Measurements from ENCODE around the gene FILIP1.
A peak's percentile ranks its signal among the peaks of the same experiment; 100 is the strongest.
"Not testable (repeated sequence)": the region's sequence is repeated elsewhere in the genome, so short reads cannot be mapped to it uniquely, and the experiment has no call there.

Gene FILIP1

DNA sequence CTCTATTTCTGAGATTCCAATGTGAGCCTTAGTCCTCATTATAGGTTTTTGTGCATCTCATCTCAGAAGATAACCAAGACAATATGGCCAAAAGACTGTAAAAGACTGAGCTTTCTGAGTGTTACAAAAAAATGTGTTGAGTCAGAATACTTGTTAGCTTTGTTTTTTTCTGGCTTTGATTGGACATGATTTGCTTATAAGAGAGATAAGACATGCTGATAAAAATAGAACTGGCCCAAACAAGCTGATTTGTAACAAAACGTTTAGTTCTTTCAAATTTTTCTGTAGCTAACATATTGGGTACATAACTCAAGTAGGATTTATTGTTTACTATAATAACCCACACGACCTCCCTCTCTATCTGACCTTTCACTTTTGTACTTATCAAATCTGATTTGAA lies 32.9 kb downstream of the FILIP1 start:
- no peak for DNase-seq

DNA sequence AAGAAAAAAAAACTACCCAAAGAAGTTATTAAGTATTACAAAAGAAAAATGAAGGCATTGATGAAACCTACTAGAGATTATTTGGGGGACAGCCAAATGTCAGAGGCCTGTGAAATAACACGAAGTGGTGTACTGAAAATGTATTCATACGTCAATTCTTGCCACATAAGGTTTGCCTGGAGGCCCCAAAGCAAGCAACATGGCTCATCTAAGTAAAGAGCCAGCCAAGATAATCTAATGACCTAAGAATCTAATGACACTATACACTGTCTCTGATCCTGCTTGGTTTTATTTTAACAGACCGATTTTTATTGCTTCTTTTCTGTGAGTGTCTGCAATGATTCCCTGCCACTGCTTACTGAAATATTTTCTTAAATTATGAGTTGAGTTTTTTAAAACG lies 34.7 kb downstream of the FILIP1 start:
- no peak for DNase-seq

GRCh38 chr6:75450903-75451302 lies 42.7 kb downstream of the FILIP1 start:
- no peak for DNase-seq

GRCh38 chr6:75449630-75450206 lies 43.9 kb downstream of the FILIP1 start:
- no peak for DNase-seq

- DNase-seq: no peak
Observed at GRCh38 chr6:75446241-75446880, 47.2 kb downstream of the FILIP1 start.

DNA sequence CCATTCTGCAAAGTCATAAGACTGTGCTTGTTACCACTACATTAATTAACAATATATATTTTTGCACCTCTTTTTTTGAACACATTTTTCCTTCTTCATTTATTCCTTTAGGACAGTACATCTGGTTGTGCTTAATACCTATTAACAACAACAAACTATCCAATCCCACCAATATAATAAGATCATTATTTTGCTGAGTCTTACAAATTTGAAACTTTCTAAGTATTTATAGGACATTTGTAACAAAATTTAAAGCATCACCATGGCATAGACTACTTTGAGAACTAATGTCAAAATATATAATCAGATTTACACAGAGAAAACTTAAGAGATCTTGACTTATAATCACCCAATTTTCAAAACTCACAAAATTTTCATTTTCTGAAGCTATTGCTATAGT lies 47.9 kb downstream of the FILIP1 start:
- DNase-seq: no peak

GRCh38 chr6:75444899-75445298 lies 48.7 kb downstream of the FILIP1 start:
- no peak for DNase-seq

- DNase-seq: not testable (repeated sequence)
Observed at GRCh38 chr6:75441883-75442282, 51.7 kb downstream of the FILIP1 start.

GRCh38 chr6:75441479-75441878 lies 52.1 kb downstream of the FILIP1 start:
- not testable (repeated sequence) for DNase-seq

- no peak for DNase-seq
Observed at GRCh38 chr6:75438442-75439116, 55.0 kb downstream of the FILIP1 start.

- no peak for DNase-seq
Observed at GRCh38 chr6:75438013-75438431, 55.6 kb downstream of the FILIP1 start.

DNA sequence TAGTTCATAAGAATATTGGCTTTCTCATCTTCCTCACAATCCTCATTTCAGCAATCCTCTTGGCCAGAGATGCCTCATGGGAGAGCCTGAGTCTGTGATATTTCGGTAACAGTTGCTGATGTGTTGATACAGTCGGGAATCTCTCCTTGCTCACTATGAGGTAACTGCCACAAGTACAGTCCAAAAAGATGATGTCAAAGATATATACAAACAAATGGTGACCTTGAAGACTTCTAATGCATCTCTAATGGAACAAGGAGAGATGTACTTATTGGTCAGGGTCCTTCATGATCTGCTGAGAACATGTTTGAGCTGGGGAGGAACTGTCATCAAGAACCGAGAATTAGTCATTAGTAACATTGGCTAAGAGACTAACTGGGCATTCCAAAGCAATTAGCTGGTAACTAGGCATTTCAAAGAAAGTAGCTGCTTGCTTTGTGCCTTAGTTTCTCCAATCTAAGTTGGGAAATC lies 56.1 kb downstream of the FILIP1 start:
- DNase-seq: no peak

GRCh38 chr6:75436869-75437268 lies 56.7 kb downstream of the FILIP1 start:
- DNase-seq: peak in 3 of 58 donors; percentile 0 to 6 (median 1)

DNA sequence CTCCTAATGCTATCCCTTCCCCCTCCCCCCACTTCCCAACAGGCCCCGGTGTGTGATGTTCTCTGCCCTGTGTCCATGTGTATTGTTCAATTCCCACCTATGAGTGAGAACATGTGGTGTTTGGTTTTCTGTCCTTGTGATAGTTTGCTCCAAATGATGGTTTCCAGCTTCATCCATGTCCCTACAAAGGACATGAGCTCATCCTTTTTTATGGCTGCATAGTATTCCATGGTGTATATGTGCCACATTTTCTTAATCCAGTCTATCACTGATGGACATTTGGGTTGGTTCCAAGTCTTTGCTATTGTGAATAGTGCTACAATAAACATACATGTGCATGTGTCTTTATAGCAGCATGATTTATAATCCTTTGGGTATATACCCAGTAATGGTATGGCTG lies 60.8 kb downstream of the FILIP1 start:
- DNase-seq: not testable (repeated sequence)

GRCh38 chr6:75431379-75431778 lies 62.2 kb downstream of the FILIP1 start:
- peak in 5 of 58 donors; percentile 0 to 3 (median 1) for DNase-seq

GRCh38 chr6:75430631-75431325 lies 62.8 kb downstream of the FILIP1 start:
- no peak for DNase-seq

GRCh38 chr6:75429061-75429703 lies 64.4 kb downstream of the FILIP1 start:
- no peak for DNase-seq

DNA sequence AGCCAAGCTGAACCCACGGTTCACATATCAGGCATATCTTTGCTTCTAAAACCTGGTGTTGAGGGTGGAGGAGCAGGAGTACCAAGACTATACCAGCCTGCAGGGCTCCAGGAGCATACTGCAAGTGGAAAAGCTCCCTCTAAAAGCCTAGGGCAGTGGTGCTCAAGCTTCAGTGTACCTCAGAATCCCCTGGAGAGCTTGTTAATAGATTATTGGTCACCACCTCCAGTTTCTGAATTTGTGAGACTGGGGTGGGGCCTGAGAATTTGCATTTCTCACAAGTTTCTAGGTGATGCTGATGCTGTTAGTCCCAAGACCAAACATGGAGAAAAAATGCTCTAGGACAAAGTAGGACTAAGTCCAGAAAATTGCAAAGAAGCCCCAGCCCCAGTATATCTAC lies 65.4 kb downstream of the FILIP1 start:
- no peak for DNase-seq

DNA sequence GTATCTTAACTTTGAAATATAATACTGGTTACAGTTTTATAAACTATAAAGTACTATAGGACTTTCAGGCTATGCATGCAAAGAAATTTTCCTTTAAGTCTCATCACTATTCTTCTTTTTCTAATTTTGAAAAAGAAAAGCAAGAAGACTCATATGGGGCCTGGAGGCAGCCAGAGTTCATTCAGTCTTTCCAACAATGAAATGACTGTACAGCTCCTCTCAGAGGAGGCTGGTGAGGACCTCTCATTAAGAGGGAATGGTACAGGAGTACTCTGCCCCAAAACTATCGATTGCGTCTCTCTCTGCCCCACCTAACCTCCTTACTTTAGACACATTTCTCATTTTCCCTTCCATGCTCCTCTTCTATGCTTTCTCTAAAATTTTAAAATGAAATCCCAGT lies 66.3 kb downstream of the FILIP1 start:
- no peak for DNase-seq

DNA sequence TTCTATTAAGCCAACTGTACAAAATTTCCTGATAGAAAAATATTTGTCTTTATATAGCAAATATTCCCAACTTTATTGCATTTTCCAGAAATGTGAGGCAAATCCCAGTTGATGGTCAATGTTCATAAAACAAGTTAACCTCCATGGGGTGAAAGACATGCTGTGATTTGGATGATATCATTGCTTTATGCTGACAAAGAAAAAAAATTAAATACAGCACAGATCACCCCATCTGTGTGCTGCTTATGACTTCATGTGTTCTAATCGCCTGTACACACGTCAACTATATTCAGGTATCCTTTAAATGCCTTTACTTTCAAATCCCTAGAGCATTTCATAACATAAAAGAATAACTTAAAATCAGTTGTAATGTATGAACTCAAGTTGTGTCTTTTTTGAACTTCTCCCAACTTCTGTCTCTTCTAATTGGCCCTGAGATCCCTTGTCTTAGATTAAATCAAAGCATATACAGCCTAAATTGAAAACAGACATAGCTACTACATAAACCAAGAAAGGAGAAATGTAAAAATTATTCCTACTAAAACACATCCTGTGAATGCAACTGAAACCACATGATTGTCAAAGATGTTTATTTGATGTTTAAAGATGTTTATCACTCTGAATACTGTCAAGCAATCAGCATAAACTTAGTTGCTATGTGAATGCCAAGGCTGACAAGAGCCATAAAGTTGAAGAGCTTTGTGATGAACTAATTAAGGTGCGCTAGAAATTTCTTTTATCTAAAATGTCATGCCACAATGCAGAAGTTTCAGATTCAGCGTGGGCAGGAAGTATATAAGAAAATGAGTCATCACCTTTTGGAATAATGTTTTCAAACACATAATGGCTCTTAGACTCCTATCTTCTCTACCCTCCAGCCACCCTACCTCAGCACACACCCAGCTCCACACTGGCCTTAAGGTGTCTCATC lies 68.7 kb downstream of the FILIP1 start:
- no peak for DNase-seq

Data from anterior cingulate cortex (tissue), 58 donors.